PC-9 (cell line): ENCODE results near the gene CDKN2B. TPM values are rescaled to one million over a fixed set of nuclear protein-coding genes. Genes with fewer than 3 reads are reported as not detected.

ENCODE experiments used
- BruUV-seq: library from RNA; stranded (reverse); fragments of 400-500 nt; replicated peaks from 2 replicates; lab custom pipeline; 2021; lab: Mats Ljungman, UMichigan
- CTCF ChIA-PET: fragments of 300-600 bp; sonication (Branson Sonifier 250); formaldehyde crosslinking; loops from one replicate; lab custom pipeline; 2022; ENCODE audit warnings: antibody characterized with exemption; lab: Charles Lee
- POLR2A ChIA-PET: fragments of 300-600 bp; sonication (Branson Sonifier 250); formaldehyde crosslinking; loops from one replicate; lab custom pipeline; 2022; ENCODE audit warnings: antibody characterized with exemption; ENCODE audit not compliant: unreplicated experiment; lab: Charles Lee
- DNase-seq, 2 experiments: peaks; one replicate each; pipeline versions ENCODE4 v3.0.0 to v3.0.0-alpha.2; 2015 to 2022; ENCODE audit warnings: mixed read lengths in 1 of 2
- H2AFZ ChIP-seq: fragments of 200-600 bp; sonication (generic); 2 replicates; pipeline ENCODE4 v1.8.1; 2017; ENCODE audit warnings: antibody characterized with exemption
- H3F3A ChIP-seq: fragments of 200-600 bp; sonication (generic); 2 replicates; pipeline ENCODE4 v1.8.1; 2017; ENCODE audit warnings: antibody characterized with exemption, mild to moderate bottlenecking, low read depth; ENCODE audit not compliant: insufficient read depth
- H3K27ac ChIP-seq: fragments of 200-600 bp; sonication (generic); 2 replicates; pipeline ENCODE4 v1.6.1; 2016; ENCODE audit warnings: mixed run types
- H3K27me3 ChIP-seq: fragments of 200-600 bp; sonication (generic); 2 replicates; pipeline ENCODE4 v1.6.1; 2016; ENCODE audit warnings: low read depth, mixed run types; ENCODE audit not compliant: insufficient read depth
- H3K36me3 ChIP-seq: fragments of 200-600 bp; sonication (generic); 2 replicates; pipeline ENCODE4 v1.6.1; 2016; ENCODE audit warnings: low read depth, mixed run types
- H3K4me1 ChIP-seq: fragments of 200-600 bp; sonication (generic); replicated peaks from 2 replicates; pipeline ENCODE4 v1.6.1; 2016; ENCODE audit warnings: mixed run types; ENCODE audit not compliant: insufficient read depth
- H3K4me2 ChIP-seq: fragments of 200-600 bp; sonication (generic); 2 replicates; pipeline ENCODE4 v1.6.1; 2017; ENCODE audit warnings: mixed run types
- H3K4me3 ChIP-seq: fragments of 200-600 bp; sonication (generic); 2 replicates; pipeline ENCODE4 v1.6.1; 2016; ENCODE audit warnings: mixed run types
- H3K79me2 ChIP-seq: fragments of 200-600 bp; sonication (generic); 2 replicates; pipeline ENCODE4 v1.6.1; 2017; ENCODE audit warnings: low read depth, mixed run types
- H3K9me2 ChIP-seq: fragments of 200-600 bp; sonication (generic); 2 replicates; pipeline ENCODE4 v1.8.1; 2017; ENCODE audit warnings: mild to moderate bottlenecking; ENCODE audit not compliant: insufficient read depth
- H3K9me3 ChIP-seq: fragments of 200-600 bp; sonication (generic); 2 replicates; pipeline ENCODE4 v1.8.1; 2016; ENCODE audit warnings: low read depth; ENCODE audit not compliant: insufficient read depth
- H4K20me1 ChIP-seq: fragments of 200-600 bp; sonication (generic); 2 replicates; pipeline ENCODE4 v1.8.1; 2017; ENCODE audit not compliant: insufficient read depth
- CTCF ChIP-seq: fragments of 200-600 bp; sonication (generic); conservative IDR thresholded peaks from 2 replicates; pipeline ENCODE4 v1.6.1; 2017; ENCODE audit warnings: mixed run types, antibody characterized with exemption, mild to moderate bottlenecking, moderate library complexity
- EZH2 ChIP-seq: fragments of 200-600 bp; sonication (generic); IDR thresholded peaks from 2 replicates; pipeline ENCODE4 v1.8.0; 2017; ENCODE audit warnings: antibody characterized with exemption, low read depth
- intact Hi-C: fragments of 100-400 bp; cut with micrococcal nuclease; formaldehyde crosslinking; loops from one replicate; pipeline ENCODE4 v1.10.0; 2022; ENCODE audit not compliant: unreplicated experiment
- total RNA-seq: library from RNA; stranded (reverse); gene quantifications from 2 replicates; pipeline ENCODE4 v1.2.3, GENCODE V29; 2021

Gene CDKN2B
- total RNA-seq, 1 experiment from 2014 or later = 33.8 TPM

GRCh38 chr9:21993893-21994555 is 15.1 kb downstream of the CDKN2B start, which contains the start of gene CDKN2A:
Gene CDKN2A (minus strand): TSS chr9:21994392.
- Histone ChIP-seq H3K4me1 (peaks cover 27% of the 10 kb centered on the region; the same call in 1 of the 2 replicates), H3K4me2 (peak within 1 kb of the TSS; percentile 94), H3K9me3 (no peaks in the 10 kb centered on the region), H2AFZ (peak within 1 kb of the TSS; percentile 85), H3K9me2 (no peaks in the 10 kb centered on the region), H4K20me1 (no peaks in the 10 kb centered on the region), H3K36me3 (peaks cover 11% of the 10 kb centered on the region), H3K27ac (peak within 1 kb of the TSS; percentile 78), H3K79me2 (peaks cover 91% of the 10 kb centered on the region), H3F3A (peaks cover 18% of the 10 kb centered on the region), H3K4me3 (peak within 1 kb of the TSS; percentile 98), H3K27me3 (no peaks in the 10 kb centered on the region)
- no TSS peak for BruUV-seq
- DNase-seq = peak in 1 of 2 experiments; percentile 57
- POLR2A ChIA-PET = interaction anchor here (0.6 kb wide), 3 partner anchors 14 to 192 kb away, joined by 3 to 45 read pairs (median 4); no protein-coding TSS in a partner anchor
- TF ChIP-seq EZH2 (no peak), CTCF (no peak)
- CTCF ChIA-PET = interaction anchor here (0.6 to 1.1 kb wide), 4 partner anchors 14 to 441 kb away, joined by 3 to 8 read pairs (median 4); partner anchors contain the start of gene CDKN2B
- intact Hi-C loops = loop anchor here (1.0 kb wide), 1 partner anchor 180 kb away; no protein-coding TSS in a partner anchor

GRCh38 chr9:21993007-21993406 is 16.1 kb downstream of the CDKN2B start:
- peak overlapping the region; percentile 95 for H3K4me3 ChIP-seq

More at GRCh38 chr9:21993007-21993406, 16.1 kb downstream of the CDKN2B start:
- no peaks in the 10 kb centered on the region for H4K20me1 ChIP-seq
- H3K9me2 ChIP-seq = no peaks in the 10 kb centered on the region
- 0 out of 2 replicates have a peak, but pooled peaks have one; percentile 7 for TF ChIP-seq CTCF
- TF ChIP-seq EZH2 = no peak
- peaks cover 33% of the 10 kb centered on the region; the same call in 1 of the 2 replicates for H3K4me1 ChIP-seq
- H3K27me3 ChIP-seq = no peaks in the 10 kb centered on the region
- H3K36me3 ChIP-seq = peaks cover 14% of the 10 kb centered on the region
- ChIA-PET CTCF (no interaction called here), POLR2A (no interaction called here)
- no TSS peak for BruUV-seq
- DNase-seq = no peak
- H2AFZ ChIP-seq = peak overlapping the region; percentile 85; the same call in 1 of the 2 replicates
- peak overlapping the region; percentile 94 for H3K4me2 ChIP-seq
- H3K79me2 ChIP-seq = peaks cover 95% of the 10 kb centered on the region
- no peaks in the 10 kb centered on the region for H3K9me3 ChIP-seq
- H3K27ac ChIP-seq = peak overlapping the region; percentile 78
- intact Hi-C loops = no loop called here
- peaks cover 18% of the 10 kb centered on the region for H3F3A ChIP-seq
